GM19023 (cell line): Measurements from ENCODE around the gene PDZD7.

ENCODE experiments used
- ATAC-seq: cut with Tn5 transposase; IDR thresholded peaks from one replicate; pipeline ENCODE4 v1.9.1; 2021; ENCODE audit warnings: mild to moderate bottlenecking, moderate library complexity; ENCODE audit not compliant: unreplicated experiment

PDZD7 gene

GRCh38 chr10:101020427-101021075 is 10.4 kb downstream of the PDZD7 start:
- no peak for ATAC-seq

GRCh38 chr10:101019440-101019703 is 11.6 kb downstream of the PDZD7 start:
- ATAC-seq = no peak

GRCh38 chr10:101018600-101019439 is 12.1 kb downstream of the PDZD7 start:
- no peak for ATAC-seq

GRCh38 chr10:101018118-101018599 is 12.8 kb downstream of the PDZD7 start:
- no peak for ATAC-seq

GRCh38 chr10:101016814-101017213 is 14.1 kb downstream of the PDZD7 start:
- ATAC-seq = no peak

GRCh38 chr10:101015582-101015973 is 15.4 kb downstream of the PDZD7 start:
- ATAC-seq = no peak

GRCh38 chr10:101014966-101015581 is 15.9 kb downstream of the PDZD7 start:
- no peak for ATAC-seq

GRCh38 chr10:101014230-101014884 is 16.6 kb downstream of the PDZD7 start:
- ATAC-seq = no peak

- ATAC-seq = no peak
Measured at GRCh38 chr10:101013365-101013825, 17.5 kb downstream of the PDZD7 start.

GRCh38 chr10:101012525-101013364 is 18.2 kb downstream of the PDZD7 start:
- peak; percentile 61 for ATAC-seq

- no peak for ATAC-seq
Measured at GRCh38 chr10:101011517-101012423, 19.2 kb downstream of the PDZD7 start.

- ATAC-seq = no peak
Measured at GRCh38 chr10:101010329-101010728, 20.6 kb downstream of the PDZD7 start.

- no peak for ATAC-seq
Measured at GRCh38 chr10:101008823-101009423, 22.0 kb downstream of the PDZD7 start.

- no peak for ATAC-seq
Measured at GRCh38 chr10:101007915-101008822, 22.8 kb downstream of the PDZD7 start.

- no peak for ATAC-seq
Measured at GRCh38 chr10:101007099-101007711, 23.7 kb downstream of the PDZD7 start.

- no peak for ATAC-seq
Measured at GRCh38 chr10:101006593-101007098, 24.3 kb downstream of the PDZD7 start.

GRCh38 chr10:101005869-101006567 is 24.9 kb downstream of the PDZD7 start:
- ATAC-seq = no peak
